ENCODE results near the gene CAMSAP2.
A peak's percentile ranks its signal among the peaks of the same experiment; 100 is the strongest.
"Not testable (repeated sequence)": the region's sequence is repeated elsewhere in the genome, so short reads cannot be mapped to it uniquely, and the experiment has no call there.

The CAMSAP2 gene

GRCh38 chr1:200786788-200787187 lies 48.1 kb downstream of the CAMSAP2 start:
- TF ChIP-seq, protein P1, sequence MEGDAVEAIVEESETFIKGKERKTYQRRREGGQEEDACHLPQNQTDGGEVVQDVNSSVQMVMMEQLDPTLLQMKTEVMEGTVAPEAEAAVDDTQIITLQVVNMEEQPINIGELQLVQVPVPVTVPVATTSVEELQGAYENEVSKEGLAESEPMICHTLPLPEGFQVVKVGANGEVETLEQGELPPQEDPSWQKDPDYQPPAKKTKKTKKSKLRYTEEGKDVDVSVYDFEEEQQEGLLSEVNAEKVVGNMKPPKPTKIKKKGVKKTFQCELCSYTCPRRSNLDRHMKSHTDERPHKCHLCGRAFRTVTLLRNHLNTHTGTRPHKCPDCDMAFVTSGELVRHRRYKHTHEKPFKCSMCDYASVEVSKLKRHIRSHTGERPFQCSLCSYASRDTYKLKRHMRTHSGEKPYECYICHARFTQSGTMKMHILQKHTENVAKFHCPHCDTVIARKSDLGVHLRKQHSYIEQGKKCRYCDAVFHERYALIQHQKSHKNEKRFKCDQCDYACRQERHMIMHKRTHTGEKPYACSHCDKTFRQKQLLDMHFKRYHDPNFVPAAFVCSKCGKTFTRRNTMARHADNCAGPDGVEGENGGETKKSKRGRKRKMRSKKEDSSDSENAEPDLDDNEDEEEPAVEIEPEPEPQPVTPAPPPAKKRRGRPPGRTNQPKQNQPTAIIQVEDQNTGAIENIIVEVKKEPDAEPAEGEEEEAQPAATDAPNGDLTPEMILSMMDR (IDR thresholded peaks at IDR 0.05; ENCODE audit: low read depth, low read length), result no peak
- in situ Hi-C loops (cut with HindIII; ENCODE audit: low sequenced_read_pairs), result no loop called here
- no peak overlapping the region for H3K4me3 ChIP-seq (ENCODE audit: low read depth, low read length)
- no peak for DNase-seq (ENCODE audit: low read depth, low spot score)

GRCh38 chr1:200787896-200788387 lies 49.2 kb downstream of the CAMSAP2 start:
- TF ChIP-seq, protein P1 (IDR thresholded peaks at IDR 0.05; ENCODE audit: low read depth, low read length), result no peak
- in situ Hi-C loops (cut with HindIII; ENCODE audit: low sequenced_read_pairs), result no loop called here
- no peak overlapping the region for H3K4me3 ChIP-seq (ENCODE audit: low read depth, low read length)
- DNase-seq (ENCODE audit: low read depth, low spot score), result no peak

DNA sequence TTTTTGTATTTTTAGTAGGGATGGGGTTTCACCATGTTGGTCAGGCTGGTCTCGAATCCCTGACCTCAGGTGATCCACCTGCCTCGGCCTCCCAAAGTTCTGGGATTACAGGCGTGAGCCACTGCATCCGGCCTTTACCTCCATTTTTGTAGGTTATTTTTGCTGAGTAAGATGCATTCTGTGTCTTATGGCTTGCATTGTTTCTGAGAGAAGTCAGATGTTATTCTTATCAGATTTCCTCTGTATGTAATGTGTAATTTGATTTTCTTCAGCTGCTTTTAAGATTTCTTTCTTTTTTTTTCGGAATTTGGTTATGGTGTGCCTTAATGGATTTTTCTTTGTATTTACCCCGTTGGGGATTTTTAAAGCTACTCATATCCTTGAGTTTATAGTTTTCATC lies 52.3 kb downstream of the CAMSAP2 start:
- H3K4me3 ChIP-seq (ENCODE audit: low read depth, low read length); in situ Hi-C loops (cut with HindIII; ENCODE audit: low sequenced_read_pairs); DNase-seq (ENCODE audit: low read depth, low spot score): not testable (repeated sequence)

DNA sequence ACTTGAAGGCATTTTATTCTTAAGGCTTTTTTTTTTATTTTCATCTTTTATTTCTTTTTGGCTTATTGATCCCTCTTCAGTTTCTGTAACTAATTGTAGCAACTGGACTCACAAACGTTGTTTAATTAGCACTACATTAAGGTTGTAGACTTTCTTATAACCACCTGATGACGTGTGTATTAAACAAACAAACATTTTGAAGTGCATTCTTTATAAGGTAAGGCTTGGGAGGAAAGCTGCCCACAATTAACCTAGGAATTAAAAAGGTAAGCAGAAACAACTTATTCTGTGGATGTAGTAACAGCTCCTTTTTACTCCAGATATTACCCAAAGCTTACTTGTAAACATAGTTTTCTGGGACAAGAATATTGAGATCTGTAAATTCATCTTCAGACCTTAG lies 55.0 kb downstream of the CAMSAP2 start:
- TF ChIP-seq, protein P1 (IDR thresholded peaks at IDR 0.05; ENCODE audit: low read depth, low read length), result no peak
- in situ Hi-C loops (cut with HindIII; ENCODE audit: low sequenced_read_pairs), result no loop called here
- no peak overlapping the region for H3K4me3 ChIP-seq (ENCODE audit: low read depth, low read length)
- DNase-seq (ENCODE audit: low read depth, low spot score), result no peak

DNA sequence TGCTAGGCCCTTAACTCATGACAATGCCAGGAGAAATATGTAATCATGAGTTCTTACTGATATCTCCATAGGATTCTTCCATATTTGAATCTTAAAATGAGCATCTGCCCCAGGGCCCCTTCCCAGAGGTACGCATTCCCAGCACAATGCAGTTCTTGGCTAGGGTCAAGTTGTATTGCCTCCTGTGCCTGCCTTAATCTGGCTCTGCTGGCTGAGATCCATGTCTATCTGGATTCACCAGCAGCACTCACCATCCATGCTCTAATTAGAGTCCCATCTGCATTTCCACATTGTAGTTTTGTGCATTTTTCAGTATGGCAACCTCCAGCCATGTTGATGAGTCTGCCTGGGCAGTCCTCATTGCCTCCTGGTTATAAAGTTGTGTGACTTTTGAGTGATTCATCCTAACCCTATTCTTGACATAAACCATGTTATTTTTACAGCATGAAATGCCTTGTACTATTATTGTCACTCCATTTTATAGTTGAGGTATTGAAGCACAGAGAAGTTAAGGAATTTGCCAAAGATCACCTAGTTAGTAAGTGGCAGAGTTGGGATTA lies 55.9 kb downstream of the CAMSAP2 start:
- in situ Hi-C loops (cut with HindIII; ENCODE audit: low sequenced_read_pairs), result no loop called here
- H3K4me3 ChIP-seq (ENCODE audit: low read depth, low read length), result no peak overlapping the region
- no peak for DNase-seq (ENCODE audit: low read depth, low spot score)
- TF ChIP-seq, protein P1 (IDR thresholded peaks at IDR 0.05; ENCODE audit: low read depth, low read length), result no peak

- H3K4me3 ChIP-seq (ENCODE audit: low read depth, low read length), result no peak overlapping the region
- in situ Hi-C loops (cut with HindIII; ENCODE audit: low sequenced_read_pairs), result no loop called here
- TF ChIP-seq, protein P1 (IDR thresholded peaks at IDR 0.05; ENCODE audit: low read depth, low read length), result no peak
- DNase-seq (ENCODE audit: low read depth, low spot score), result peak; percentile 33
Observed at GRCh38 chr1:200795156-200795555, 56.5 kb downstream of the CAMSAP2 start.

GRCh38 chr1:200802042-200802441 lies 63.3 kb downstream of the CAMSAP2 start:
- DNase-seq (ENCODE audit: low read depth, low spot score), result no peak
- no peak overlapping the region for H3K4me3 ChIP-seq (ENCODE audit: low read depth, low read length)
- TF ChIP-seq, protein P1 (IDR thresholded peaks at IDR 0.05; ENCODE audit: low read depth, low read length), result no peak
- in situ Hi-C loops (cut with HindIII; ENCODE audit: low sequenced_read_pairs), result no loop called here
